ENCODE results near the gene FOXN3.

The FOXN3 gene

GRCh38 chr14:89247457-89248122, 169.4 kb downstream of the FOXN3 start:
- TF ChIP-seq EZH2phosphoT487 (IDR thresholded peaks at IDR 0.05; ENCODE audit: low read depth) (no peak), CTCF (IDR thresholded peaks at IDR 0.05; ENCODE audit: low read depth, low read length) (no peak)
- no peak overlapping the region for H3K4me2 ChIP-seq (ENCODE audit: low read length)
- H2AFZ ChIP-seq (ENCODE audit: low read depth, low read length) = no peak overlapping the region
- H3K9ac ChIP-seq (ENCODE audit: low read length) = no peak overlapping the region
- H3K36me3 ChIP-seq (replicated peaks; ENCODE audit: low read depth, low read length) = peaks cover 11% of the 10 kb centered on the region
- peaks cover 11% of the 10 kb centered on the region for H3K4me1 ChIP-seq (ENCODE audit: low read length)
- H3K27me3 ChIP-seq (ENCODE audit: low read depth, low read length) = no peaks in the 10 kb centered on the region
- no peaks in the 10 kb centered on the region for H4K20me1 ChIP-seq (ENCODE audit: insufficient read depth, low read length)
- no peak overlapping the region for H3K27ac ChIP-seq (ENCODE audit: low read length)
- no peak overlapping the region for H3K4me3 ChIP-seq (ENCODE audit: low read length)
- 0 out of 2 replicates have a peak, but pooled peaks cover 4% of the 10 kb centered on the region for H3K9me3 ChIP-seq (ENCODE audit: insufficient read depth, low read length)
- H3K79me2 ChIP-seq (ENCODE audit: low read length) = no peaks in the 10 kb centered on the region

- peaks cover 11% of the 10 kb centered on the region for H3K36me3 ChIP-seq (replicated peaks; ENCODE audit: low read depth, low read length)
- H3K9me3 ChIP-seq (ENCODE audit: insufficient read depth, low read length) = 0 out of 2 replicates have a peak, but pooled peaks cover 4% of the 10 kb centered on the region
- H3K4me3 ChIP-seq (ENCODE audit: low read length) = no peak overlapping the region
- H3K27ac ChIP-seq (ENCODE audit: low read length) = no peak overlapping the region
- H4K20me1 ChIP-seq (ENCODE audit: insufficient read depth, low read length) = no peaks in the 10 kb centered on the region
- no peaks in the 10 kb centered on the region for H3K27me3 ChIP-seq (ENCODE audit: low read depth, low read length)
- no peak overlapping the region for H2AFZ ChIP-seq (ENCODE audit: low read depth, low read length)
- no peak overlapping the region for H3K4me2 ChIP-seq (ENCODE audit: low read length)
- H3K4me1 ChIP-seq (ENCODE audit: low read length) = peaks cover 14% of the 10 kb centered on the region
- no peak for TF ChIP-seq CTCF (IDR thresholded peaks at IDR 0.05; ENCODE audit: low read depth, low read length)
- TF ChIP-seq EZH2phosphoT487 (IDR thresholded peaks at IDR 0.05; ENCODE audit: low read depth) = no peak
- H3K79me2 ChIP-seq (ENCODE audit: low read length) = no peaks in the 10 kb centered on the region
- H3K9ac ChIP-seq (ENCODE audit: low read length) = no peak overlapping the region
Observed at GRCh38 chr14:89246290-89246689, 170.7 kb downstream of the FOXN3 start.

DNA sequence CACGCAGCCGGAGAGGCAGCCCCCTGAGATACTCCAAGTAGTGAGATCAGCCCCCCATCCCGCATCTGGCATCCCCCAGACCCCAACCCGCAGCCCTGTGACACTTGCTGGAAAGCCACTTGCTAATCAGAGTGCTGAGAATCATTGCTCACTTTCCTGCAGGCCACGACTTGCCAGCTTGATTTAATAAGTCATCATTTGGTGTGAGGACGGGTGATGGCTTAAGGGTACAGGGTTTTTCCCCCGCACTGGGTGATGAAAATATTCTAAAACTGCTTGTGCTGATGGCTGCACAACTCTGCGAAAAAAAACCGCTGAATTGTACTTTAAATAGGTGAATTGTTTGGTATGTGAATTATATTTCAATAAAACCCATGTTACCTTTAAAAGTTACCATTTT, 171.2 kb downstream of the FOXN3 start:
- Histone ChIP-seq H3K4me3 (ENCODE audit: low read length) (no peak overlapping the region), H3K9me3 (ENCODE audit: insufficient read depth, low read length) (no peaks in the 10 kb centered on the region), H3K9ac (ENCODE audit: low read length) (no peak overlapping the region), H4K20me1 (ENCODE audit: insufficient read depth, low read length) (no peaks in the 10 kb centered on the region), H3K27me3 (ENCODE audit: low read depth, low read length) (no peaks in the 10 kb centered on the region), H3K4me2 (ENCODE audit: low read length) (no peak overlapping the region), H3K79me2 (ENCODE audit: low read length) (no peaks in the 10 kb centered on the region), H2AFZ (ENCODE audit: low read depth, low read length) (no peak overlapping the region), H3K4me1 (ENCODE audit: low read length) (peaks cover 14% of the 10 kb centered on the region), H3K27ac (ENCODE audit: low read length) (no peak overlapping the region), H3K36me3 (replicated peaks; ENCODE audit: low read depth, low read length) (peaks cover 6% of the 10 kb centered on the region)
- TF ChIP-seq CTCF (IDR thresholded peaks at IDR 0.05; ENCODE audit: low read depth, low read length) = no peak
- TF ChIP-seq EZH2phosphoT487 (IDR thresholded peaks at IDR 0.05; ENCODE audit: low read depth) = no peak

- no peak overlapping the region for H3K4me3 ChIP-seq (ENCODE audit: low read length)
- TF ChIP-seq EZH2phosphoT487 (IDR thresholded peaks at IDR 0.05; ENCODE audit: low read depth) (no peak), CTCF (IDR thresholded peaks at IDR 0.05; ENCODE audit: low read depth, low read length) (no peak)
- H2AFZ ChIP-seq (ENCODE audit: low read depth, low read length) = no peak overlapping the region
- H3K79me2 ChIP-seq (ENCODE audit: low read length) = no peaks in the 10 kb centered on the region
- no peaks in the 10 kb centered on the region for H3K27me3 ChIP-seq (ENCODE audit: low read depth, low read length)
- H3K27ac ChIP-seq (ENCODE audit: low read length) = no peak overlapping the region
- H3K36me3 ChIP-seq (replicated peaks; ENCODE audit: low read depth, low read length) = peaks cover 2% of the 10 kb centered on the region
- peaks cover 14% of the 10 kb centered on the region for H3K4me1 ChIP-seq (ENCODE audit: low read length)
- H3K9me3 ChIP-seq (ENCODE audit: insufficient read depth, low read length) = no peaks in the 10 kb centered on the region
- H3K9ac ChIP-seq (ENCODE audit: low read length) = no peak overlapping the region
- no peak overlapping the region for H3K4me2 ChIP-seq (ENCODE audit: low read length)
- H4K20me1 ChIP-seq (ENCODE audit: insufficient read depth, low read length) = 0 out of 2 replicates have a peak, but pooled peaks cover 3% of the 10 kb centered on the region
Observed at GRCh38 chr14:89244720-89245119, 172.3 kb downstream of the FOXN3 start.

Data from OCI-LY3 (cell line).